Sigmoid colon (tissue), 7 donors: Measurements from ENCODE around the gene MMP1. TPM values are rescaled to one million over a fixed set of nuclear protein-coding genes. Genes with fewer than 3 reads are reported as not detected.
"Not testable (repeated sequence)": the region's sequence is repeated elsewhere in the genome, so short reads cannot be mapped to it uniquely, and the experiment has no call there.

Source experiments
- DNase-seq: peaks from one replicate; pipeline ENCODE4 v3.0.0-alpha.2; 2019
- H3K27ac ChIP-seq, 4 donors: fragments of 200-600 bp; sonication (generic); one replicate each; pipeline ENCODE4 v1.5.1; 2016 to 2019; ENCODE audit warnings: mild to moderate bottlenecking in 1 of 4
- H3K27me3 ChIP-seq, 3 donors: fragments of 200-600 bp; sonication (generic); one replicate each; pipeline ENCODE4 v1.5.1; 2019; ENCODE audit warnings: mild to moderate bottlenecking in 1 of 3
- H3K36me3 ChIP-seq, 4 donors: fragments of 200-600 bp; sonication (generic); one replicate each; pipeline ENCODE4 v1.5.1; 2016 to 2019
- H3K4me1 ChIP-seq, 4 donors: fragments of 200-600 bp; sonication (generic); one replicate each; pipeline ENCODE4 v1.5.1; 2017 to 2019
- H3K4me3 ChIP-seq, 4 donors: fragments of 200-600 bp; sonication (generic); one replicate each; pipeline ENCODE4 v1.5.1; 2017 to 2019; ENCODE audit warnings: mild to moderate bottlenecking in 2 of 4, moderate library complexity in 1 of 4
- H3K9me3 ChIP-seq, 4 donors: fragments of 200-600 bp in 3 of 4; sonication (generic) in 3 of 4; one replicate each; pipeline versions ENCODE4 v1.5.1 to v1.6.1; 2013 to 2019
- CTCF ChIP-seq, 4 experiments: fragments of 450-650 bp in 3 of 4; fragments of 200-600 bp in 1 of 4; IDR thresholded peaks; one replicate each; pipeline ENCODE4 v1.5.1; 2016 to 2019; ENCODE audit warnings: antibody characterized with exemption in 4 of 4, mild to moderate bottlenecking in 3 of 4, moderate library complexity in 2 of 4
- EP300 ChIP-seq, 4 donors: sonication (generic); formaldehyde crosslinking; IDR thresholded peaks; one replicate each; pipeline ENCODE4 v1.6.1; 2017; ENCODE audit warnings: antibody characterized with exemption in 4 of 4
- POLR2A ChIP-seq, 2 donors: fragments of 450-650 bp; IDR thresholded peaks; one replicate each; pipeline ENCODE4 v1.6.1; 2016; ENCODE audit warnings: antibody characterized with exemption in 2 of 2, mild to moderate bottlenecking in 2 of 2, moderate library complexity in 2 of 2
- POLR2AphosphoS5 ChIP-seq, 4 donors: sonication (generic); formaldehyde crosslinking; IDR thresholded peaks; one replicate each; pipeline ENCODE4 v1.6.1; 2017; ENCODE audit warnings: antibody characterized with exemption in 4 of 4
- WGBS, 2 donors: extraction: QIAGEN DNeasy Blood & Tissue Kit; methylation state at CpG; one replicate each; pipeline ENCODE4 v1.1.7; 2013; 5-methylcytosine and 5-hydroxymethylcytosine counted together
- intact Hi-C: fragments of 100-400 bp; cut with DNase I; formaldehyde crosslinking; loops from one replicate; pipeline ENCODE4 v1.15.1; 2023
- polyA plus RNA-seq, 3 donors: library from polyadenylated mRNA; stranded (reverse); fragments of 200-250 nt; gene quantifications; one replicate each; pipeline ENCODE4 v1.2.3, GENCODE V29; 2013
- total RNA-seq, 4 donors: library from RNA; depleted of rRNA; stranded (reverse); fragments of >200 nt; gene quantifications; one replicate each; pipeline ENCODE4 v1.1.0, GENCODE V29; 2016
- donor health status: healthy with polysubstance abuse.
- donor health status: Bipolar disorder and iron deficiency.
- donor health status: healthy.

The MMP1 gene
- total and polyA plus RNA-seq, 7 donors = 0.60 to 5.3 (median 2.2) TPM; not detected in 3

GRCh38 chr11:102751673-102752072 is 46.3 kb downstream of the MMP1 start:
- H3K4me1 ChIP-seq = no peaks in the 10 kb centered on the region
- no peaks in the 10 kb centered on the region for H3K9me3 ChIP-seq
- no peaks in the 10 kb centered on the region for H3K36me3 ChIP-seq
- TF ChIP-seq POLR2AphosphoS5 (IDR thresholded peaks at IDR 0.05) (no peak), CTCF (IDR thresholded peaks at IDR 0.05) (no peak), POLR2A (IDR thresholded peaks at IDR 0.05) (no peak), EP300 (IDR thresholded peaks at IDR 0.05) (no peak)
- no peaks in the 10 kb centered on the region for H3K27me3 ChIP-seq
- intact Hi-C loops = no loop called here
- H3K4me3 ChIP-seq = no peak overlapping the region
- no peak for DNase-seq
- no peak overlapping the region for H3K27ac ChIP-seq

GRCh38 chr11:102749101-102749722 is 48.7 kb downstream of the MMP1 start:
- DNase-seq = no peak
- H3K4me3 ChIP-seq = no peak overlapping the region
- H3K9me3 ChIP-seq = no peaks in the 10 kb centered on the region
- no peaks in the 10 kb centered on the region for H3K4me1 ChIP-seq
- intact Hi-C loops = no loop called here
- no peak overlapping the region for H3K27ac ChIP-seq
- TF ChIP-seq POLR2A (IDR thresholded peaks at IDR 0.05) = no peak
- TF ChIP-seq EP300 (IDR thresholded peaks at IDR 0.05) = no peak
- TF ChIP-seq CTCF (IDR thresholded peaks at IDR 0.05) = no peak
- TF ChIP-seq POLR2AphosphoS5 (IDR thresholded peaks at IDR 0.05) = no peak
- no peaks in the 10 kb centered on the region for H3K27me3 ChIP-seq
- no peaks in the 10 kb centered on the region for H3K36me3 ChIP-seq

DNA sequence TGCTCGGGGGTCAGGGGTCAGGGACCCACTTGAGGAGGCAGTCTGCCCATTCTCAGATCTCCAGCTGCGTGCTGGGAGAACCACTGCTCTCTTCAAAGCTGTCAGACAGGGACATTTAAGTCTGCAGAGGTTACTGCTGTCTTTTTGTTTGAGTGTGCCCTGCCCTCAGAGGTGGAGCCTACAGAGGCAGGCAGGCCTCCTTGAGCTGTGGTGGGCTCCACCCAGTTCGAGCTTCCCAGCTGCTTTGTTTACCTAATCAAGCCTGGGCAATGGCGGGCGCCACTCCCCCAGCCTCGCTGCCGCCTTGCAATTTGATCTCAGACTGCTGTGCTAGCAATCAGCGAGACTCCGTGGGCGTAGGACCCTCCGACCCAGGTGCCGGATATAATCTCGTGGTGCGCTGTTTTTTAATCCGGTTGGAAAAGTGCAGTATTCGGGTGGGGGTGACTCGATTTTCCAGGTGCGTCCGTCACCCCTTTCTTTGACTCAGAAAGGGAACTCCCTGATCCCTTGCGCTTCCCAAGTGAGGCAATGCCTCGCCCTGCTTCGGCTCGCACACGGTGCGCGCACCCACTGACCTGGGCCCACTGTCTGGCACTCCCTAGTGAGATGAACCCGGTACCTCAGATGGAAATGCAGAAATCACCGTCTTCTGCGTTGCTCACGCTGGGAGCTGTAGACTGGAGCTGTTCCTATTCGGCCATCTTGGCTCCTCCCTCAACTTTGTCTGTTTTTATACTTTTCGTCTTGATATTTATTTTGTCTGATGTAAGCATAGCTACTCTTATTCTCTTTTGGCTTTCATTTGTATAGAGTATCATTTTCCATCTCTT is 51.0 kb downstream of the MMP1 start:
- H3K27me3 ChIP-seq, DNase-seq, H3K4me1 ChIP-seq, intact Hi-C loops, H3K27ac ChIP-seq, H3K9me3 ChIP-seq, H3K36me3 ChIP-seq, H3K4me3 ChIP-seq: not testable (repeated sequence)
- 49 to 76% methylated on average over 32 of the region's 32 CpGs for WGBS, 2 donors

Other genes with a start within 250 kb of the MMP1 start
- not detected for gene MMP20, start 172.8 kb downstream of the MMP1 start, total RNA-seq
- gene MMP20, start 172.8 kb downstream of the MMP1 start, polyA plus RNA-seq = not detected
- gene MMP27, start 92.4 kb downstream of the MMP1 start, total RNA-seq = not detected
- not detected for gene MMP27, start 92.4 kb downstream of the MMP1 start, polyA plus RNA-seq
- gene MMP8, start 73.2 kb downstream of the MMP1 start, total RNA-seq = not detected
- gene MMP8, start 73.2 kb downstream of the MMP1 start, polyA plus RNA-seq = under 1 TPM in 2 of 3 donors, not detected in 1; 0.06 to 0.23 TPM
- gene MMP10, start 17.5 kb downstream of the MMP1 start, total RNA-seq = not detected
- gene MMP10, start 17.5 kb downstream of the MMP1 start, polyA plus RNA-seq = under 1 TPM in 2 of 3 donors, not detected in 1; 0.25 to 0.46 TPM
- 10 to 100 TPM in 2 of 4 donors, under 1 TPM in 1, not detected in 1; 0.36 to 28.5 (median 25.3) TPM for gene MMP3, start 45.4 kb upstream of the MMP1 start, total RNA-seq
- gene MMP3, start 45.4 kb upstream of the MMP1 start, polyA plus RNA-seq = 1 to 10 TPM in 2 of 3 donors, not detected in 1; 1.3 to 2.8 TPM
- gene MMP12, start 76.8 kb upstream of the MMP1 start, total RNA-seq = 1 to 10 TPM in 1 of 4 donors, not detected in 3; 1.8 TPM
- 100 to 1,000 TPM in 1 of 3 donors, 10 to 100 TPM in 1, 1 to 10 TPM in 1; 2.4 to 209 (median 31.6) TPM for gene MMP12, start 76.8 kb upstream of the MMP1 start, polyA plus RNA-seq
- not detected for gene MMP13, start 157.6 kb upstream of the MMP1 start, total RNA-seq
- under 1 TPM in 2 of 3 donors, not detected in 1; 0.19 to 0.92 TPM for gene MMP13, start 157.6 kb upstream of the MMP1 start, polyA plus RNA-seq